Measurements from ENCODE around the gene PPA1. TPM values are rescaled to one million over a fixed set of nuclear protein-coding genes. Genes with fewer than 3 reads are reported as not detected.
"Not testable (repeated sequence)": the region's sequence is repeated elsewhere in the genome, so short reads cannot be mapped to it uniquely, and the experiment has no call there.

PPA1 gene
- total RNA-seq, 1 donor from 2014 or later = 67.4 TPM

DNA sequence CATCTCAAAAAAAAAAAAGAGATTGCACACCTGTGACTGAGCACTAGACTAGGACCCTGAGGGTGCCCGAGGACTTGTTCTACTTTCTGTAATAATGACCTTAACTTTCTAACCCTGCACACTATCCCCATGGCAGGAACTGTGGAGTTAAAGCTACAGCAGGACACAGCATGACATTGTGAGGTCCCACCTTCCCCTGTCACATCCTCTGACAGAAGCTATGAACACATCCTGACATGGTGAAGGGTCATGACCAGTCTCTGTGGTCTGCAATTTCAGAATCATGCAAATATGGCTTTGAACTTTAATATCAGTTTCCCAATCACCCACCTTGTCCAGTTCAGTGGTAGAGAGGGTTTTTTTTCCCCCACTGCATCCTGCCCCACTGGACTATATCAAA is 44.5 kb downstream of the PPA1 start:
- peaks cover 26% of the 10 kb centered on the region for H3K4me1 Mint-ChIP-seq (ENCODE audit: low read depth)
- no peaks in the 10 kb centered on the region for H3K27me3 Mint-ChIP-seq (ENCODE audit: low read depth)
- no peak overlapping the region for H3K27ac Mint-ChIP-seq (ENCODE audit: unreplicated experiment)
- H3K36me3 Mint-ChIP-seq (ENCODE audit: low read depth) = no peaks in the 10 kb centered on the region
- DNase-seq (ENCODE audit: low spot score) = no peak
- H3K4me3 Mint-ChIP-seq (ENCODE audit: unreplicated experiment) = no peak overlapping the region
- H3K9me3 Mint-ChIP-seq (ENCODE audit: low read depth) = no peaks in the 10 kb centered on the region
- TF ChIP-seq, protein P1, sequence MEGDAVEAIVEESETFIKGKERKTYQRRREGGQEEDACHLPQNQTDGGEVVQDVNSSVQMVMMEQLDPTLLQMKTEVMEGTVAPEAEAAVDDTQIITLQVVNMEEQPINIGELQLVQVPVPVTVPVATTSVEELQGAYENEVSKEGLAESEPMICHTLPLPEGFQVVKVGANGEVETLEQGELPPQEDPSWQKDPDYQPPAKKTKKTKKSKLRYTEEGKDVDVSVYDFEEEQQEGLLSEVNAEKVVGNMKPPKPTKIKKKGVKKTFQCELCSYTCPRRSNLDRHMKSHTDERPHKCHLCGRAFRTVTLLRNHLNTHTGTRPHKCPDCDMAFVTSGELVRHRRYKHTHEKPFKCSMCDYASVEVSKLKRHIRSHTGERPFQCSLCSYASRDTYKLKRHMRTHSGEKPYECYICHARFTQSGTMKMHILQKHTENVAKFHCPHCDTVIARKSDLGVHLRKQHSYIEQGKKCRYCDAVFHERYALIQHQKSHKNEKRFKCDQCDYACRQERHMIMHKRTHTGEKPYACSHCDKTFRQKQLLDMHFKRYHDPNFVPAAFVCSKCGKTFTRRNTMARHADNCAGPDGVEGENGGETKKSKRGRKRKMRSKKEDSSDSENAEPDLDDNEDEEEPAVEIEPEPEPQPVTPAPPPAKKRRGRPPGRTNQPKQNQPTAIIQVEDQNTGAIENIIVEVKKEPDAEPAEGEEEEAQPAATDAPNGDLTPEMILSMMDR (IDR thresholded peaks at IDR 0.05) = no peak

DNA sequence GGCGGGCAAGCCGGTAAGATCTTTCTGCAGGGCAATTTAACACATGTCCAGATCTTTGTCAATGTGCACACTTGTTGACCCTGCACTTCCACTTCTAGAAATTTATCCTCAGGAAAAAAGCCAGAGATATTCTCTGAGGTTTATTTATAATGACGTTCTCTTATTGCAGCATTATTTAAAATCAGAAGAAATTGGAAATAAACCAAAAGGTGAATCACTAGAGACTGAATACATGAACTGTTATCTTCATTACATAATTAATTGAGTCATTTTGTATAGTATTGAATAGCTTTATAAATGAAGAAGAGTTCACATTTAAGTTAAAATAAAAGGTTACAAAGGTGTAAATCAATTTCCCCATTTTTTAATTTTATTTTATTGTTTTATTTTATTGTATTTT is 46.7 kb downstream of the PPA1 start:
- Mint-ChIP-seq H3K27ac (ENCODE audit: unreplicated experiment) (no peak overlapping the region), H3K27me3 (ENCODE audit: low read depth) (peaks cover 7% of the 10 kb centered on the region), H3K9me3 (ENCODE audit: low read depth) (no peaks in the 10 kb centered on the region), H3K36me3 (ENCODE audit: low read depth) (no peaks in the 10 kb centered on the region), H3K4me3 (ENCODE audit: unreplicated experiment) (no peak overlapping the region), H3K4me1 (ENCODE audit: low read depth) (peaks cover 9% of the 10 kb centered on the region)
- DNase-seq (ENCODE audit: low spot score) = no peak
- TF ChIP-seq, protein P1 (IDR thresholded peaks at IDR 0.05) = no peak

DNA sequence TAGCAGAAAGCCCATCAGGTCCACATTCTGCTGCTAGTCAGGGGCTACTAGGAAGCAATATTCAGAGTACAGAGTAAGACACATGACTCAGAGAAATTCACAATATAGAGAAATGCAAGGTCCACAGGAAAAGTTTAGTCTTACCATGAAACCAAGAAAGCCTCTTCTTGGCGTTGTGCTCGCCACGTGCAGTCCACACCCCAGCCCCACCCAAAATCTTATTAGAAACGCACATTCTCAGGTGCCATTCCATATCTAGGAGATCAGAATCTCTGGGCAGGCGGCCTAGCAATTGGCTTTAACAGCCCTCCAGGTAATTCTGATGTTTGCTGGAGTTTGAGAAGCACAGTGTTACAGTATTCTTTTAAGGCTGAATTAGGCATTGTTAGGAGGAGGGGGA is 47.1 kb downstream of the PPA1 start:
- H3K4me1 Mint-ChIP-seq (ENCODE audit: low read depth) = peaks cover 5% of the 10 kb centered on the region
- no peaks in the 10 kb centered on the region for H3K36me3 Mint-ChIP-seq (ENCODE audit: low read depth)
- TF ChIP-seq, protein P1 (IDR thresholded peaks at IDR 0.05) = no peak
- H3K27ac Mint-ChIP-seq (ENCODE audit: unreplicated experiment) = no peak overlapping the region
- peaks cover 7% of the 10 kb centered on the region for H3K27me3 Mint-ChIP-seq (ENCODE audit: low read depth)
- no peak for DNase-seq (ENCODE audit: low spot score)
- H3K4me3 Mint-ChIP-seq (ENCODE audit: unreplicated experiment) = no peak overlapping the region
- H3K9me3 Mint-ChIP-seq (ENCODE audit: low read depth) = no peaks in the 10 kb centered on the region

DNA sequence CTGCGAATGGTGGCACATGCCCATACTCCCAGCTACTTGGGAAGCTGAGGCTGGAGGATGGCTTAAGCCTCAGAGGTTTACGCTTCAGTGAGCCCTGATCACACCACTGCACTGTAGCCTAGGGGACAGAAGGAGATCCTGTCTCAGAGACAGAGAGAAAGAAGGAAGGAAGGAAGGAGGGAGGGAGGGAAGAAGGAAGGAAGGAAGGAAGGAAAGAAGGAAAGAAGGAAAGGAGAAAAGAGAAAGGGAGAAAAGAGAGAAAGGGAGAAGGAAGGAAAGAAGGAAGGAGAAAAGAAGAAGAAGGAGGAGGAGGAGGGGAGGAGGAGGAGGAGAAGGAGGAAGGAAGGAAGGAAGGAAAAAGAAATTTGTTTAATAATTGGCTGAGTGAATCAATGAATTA is 49.9 kb downstream of the PPA1 start:
- no peak for DNase-seq (ENCODE audit: low spot score)
- Mint-ChIP-seq H3K27ac (ENCODE audit: unreplicated experiment) (no peak overlapping the region), H3K4me1 (ENCODE audit: low read depth) (peaks cover 2% of the 10 kb centered on the region), H3K4me3 (ENCODE audit: unreplicated experiment) (no peak overlapping the region), H3K36me3 (ENCODE audit: low read depth) (no peaks in the 10 kb centered on the region), H3K27me3 (ENCODE audit: low read depth) (peaks cover 7% of the 10 kb centered on the region), H3K9me3 (ENCODE audit: low read depth) (peaks cover 11% of the 10 kb centered on the region)
- TF ChIP-seq, protein P1 (IDR thresholded peaks at IDR 0.05) = no peak

DNA sequence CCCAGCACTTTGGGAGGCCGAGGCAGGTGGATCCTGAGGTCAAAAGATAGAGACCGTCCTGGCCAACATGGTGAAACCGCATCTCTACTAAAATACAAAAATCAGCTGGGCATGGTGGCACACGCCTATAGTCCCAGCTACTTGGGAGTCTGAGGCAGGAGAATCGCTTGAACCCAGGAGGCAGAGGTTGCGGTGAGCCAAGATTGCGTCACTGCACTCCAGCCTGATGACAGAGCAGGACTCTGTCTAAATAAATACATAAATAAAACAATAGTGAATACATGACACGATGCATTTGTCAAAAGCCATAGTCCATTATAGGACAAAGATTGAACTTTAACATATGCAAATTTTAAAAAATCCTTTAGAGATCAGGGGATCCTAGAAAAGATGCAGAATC is 54.0 kb downstream of the PPA1 start:
- H3K9me3 Mint-ChIP-seq (ENCODE audit: low read depth) = peaks cover 11% of the 10 kb centered on the region
- DNase-seq (ENCODE audit: low spot score); H3K4me3 Mint-ChIP-seq (ENCODE audit: unreplicated experiment); H3K36me3 Mint-ChIP-seq (ENCODE audit: low read depth); H3K27me3 Mint-ChIP-seq (ENCODE audit: low read depth); H3K27ac Mint-ChIP-seq (ENCODE audit: unreplicated experiment); H3K4me1 Mint-ChIP-seq (ENCODE audit: low read depth): not testable (repeated sequence)

DNA sequence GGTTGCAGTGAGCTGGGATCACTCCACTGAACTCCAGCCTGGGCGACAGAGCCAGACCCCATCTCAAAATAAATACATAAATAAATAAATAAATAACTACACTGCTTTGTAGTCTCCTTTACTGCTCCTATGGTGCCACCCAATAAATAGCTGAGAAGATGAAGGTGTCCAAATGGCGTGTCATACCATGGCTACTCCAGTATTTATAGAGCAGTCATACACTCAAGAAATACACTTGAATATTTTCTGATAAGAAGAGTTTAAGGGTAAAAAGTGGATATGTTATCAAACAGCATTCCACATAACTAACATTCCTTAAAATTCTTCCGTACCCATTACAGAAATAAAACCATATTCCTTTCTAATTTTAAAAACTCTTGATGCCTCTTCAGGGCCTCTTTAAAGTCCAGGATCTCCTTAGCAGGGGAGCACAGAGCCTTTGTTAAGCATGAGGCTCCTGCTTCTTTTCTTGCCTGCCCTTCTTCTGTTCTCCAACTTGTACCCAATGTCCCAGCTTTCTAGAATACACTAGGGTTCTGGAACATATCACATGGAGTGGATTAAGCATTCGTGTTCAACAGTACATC is 55.0 kb downstream of the PPA1 start:
- peak overlapping the region; percentile 12 for H3K27ac Mint-ChIP-seq (ENCODE audit: unreplicated experiment)
- H3K4me3 Mint-ChIP-seq (ENCODE audit: unreplicated experiment) = no peak overlapping the region
- peaks cover 7% of the 10 kb centered on the region for H3K27me3 Mint-ChIP-seq (ENCODE audit: low read depth)

More for the DNA sequence above, 55.0 kb downstream of the PPA1 start:
- TF ChIP-seq, protein P1 (IDR thresholded peaks at IDR 0.05) = no peak
- H3K9me3 Mint-ChIP-seq (ENCODE audit: low read depth) = peaks cover 11% of the 10 kb centered on the region
- DNase-seq (ENCODE audit: low spot score) = no peak
- peaks cover 3% of the 10 kb centered on the region for H3K4me1 Mint-ChIP-seq (ENCODE audit: low read depth)
- no peaks in the 10 kb centered on the region for H3K36me3 Mint-ChIP-seq (ENCODE audit: low read depth)
